HG03442 (cell line): ENCODE measurements around the gene DNAJC1.

Experiments used
- ATAC-seq: cut with Tn5 transposase; IDR thresholded peaks from one replicate; pipeline ENCODE4 v1.9.1; 2021; ENCODE audit warnings: mild to moderate bottlenecking, moderate library complexity; ENCODE audit not compliant: unreplicated experiment

Gene DNAJC1

GRCh38 chr10:22010539-22010938, 7.0 kb upstream of the DNAJC1 start:
- ATAC-seq = no peak

GRCh38 chr10:22006379-22006884, 2.9 kb upstream of the DNAJC1 start:
- no peak for ATAC-seq

- no peak for ATAC-seq
These were observed 2.2 kb upstream of the DNAJC1 start for GRCh38 chr10:22005763-22006162.

GRCh38 chr10:22003964-22004281, 393 bp upstream of the DNAJC1 start:
- ATAC-seq = no peak

GRCh38 chr10:22002591-22003176, 846 bp downstream of the DNAJC1 start:
- peak; percentile 6 for ATAC-seq

GRCh38 chr10:21995557-21995956, 8.0 kb downstream of the DNAJC1 start:
- ATAC-seq = no peak

GRCh38 chr10:21993360-21994001, 10.0 kb downstream of the DNAJC1 start:
- no peak for ATAC-seq

- ATAC-seq = no peak
These were observed 11.7 kb downstream of the DNAJC1 start for GRCh38 chr10:21991785-21992184.

- no peak for ATAC-seq
These were observed 13.1 kb downstream of the DNAJC1 start for GRCh38 chr10:21990449-21990848.

GRCh38 chr10:21989453-21990154, 13.9 kb downstream of the DNAJC1 start:
- ATAC-seq = peak; percentile 93

- ATAC-seq = no peak
These were observed 18.0 kb downstream of the DNAJC1 start for GRCh38 chr10:21985541-21985940.

- ATAC-seq = no peak
These were observed 22.4 kb downstream of the DNAJC1 start for GRCh38 chr10:21981118-21981517.

- no peak for ATAC-seq
These were observed 22.8 kb downstream of the DNAJC1 start for GRCh38 chr10:21980691-21981090.

GRCh38 chr10:21978191-21978862, 25.2 kb downstream of the DNAJC1 start:
- ATAC-seq = no peak

- no peak for ATAC-seq
These were observed 26.8 kb downstream of the DNAJC1 start for GRCh38 chr10:21976739-21977138.

GRCh38 chr10:21976280-21976679, 27.2 kb downstream of the DNAJC1 start:
- ATAC-seq = no peak

- no peak for ATAC-seq
These were observed 28.0 kb downstream of the DNAJC1 start for GRCh38 chr10:21975378-21975990.

- ATAC-seq = no peak
These were observed 30.9 kb downstream of the DNAJC1 start for GRCh38 chr10:21972584-21972983.

GRCh38 chr10:21969326-21970287, 33.9 kb downstream of the DNAJC1 start:
- no peak for ATAC-seq
